ENCODE results near the gene DYNLT1.
"Not testable (repeated sequence)": the region's sequence is repeated elsewhere in the genome, so short reads cannot be mapped to it uniquely, and the experiment has no call there.

DYNLT1 gene

GRCh38 chr6:158609455-158610155, 34.9 kb downstream of the DYNLT1 start:
- Mint-ChIP-seq H3K27me3 (ENCODE audit: low read depth, poor library complexity) (no peaks in the 10 kb centered on the region), H3K9me3 (peaks cover 3% of the 10 kb centered on the region), H3K4me1 (peaks cover 12% of the 10 kb centered on the region), H3K4me3 (no peak overlapping the region), H3K36me3 (ENCODE audit: low read depth) (peaks cover 48% of the 10 kb centered on the region), H3K27ac (no peak overlapping the region)
- no peak for DNase-seq
- TF ChIP-seq, protein P1, sequence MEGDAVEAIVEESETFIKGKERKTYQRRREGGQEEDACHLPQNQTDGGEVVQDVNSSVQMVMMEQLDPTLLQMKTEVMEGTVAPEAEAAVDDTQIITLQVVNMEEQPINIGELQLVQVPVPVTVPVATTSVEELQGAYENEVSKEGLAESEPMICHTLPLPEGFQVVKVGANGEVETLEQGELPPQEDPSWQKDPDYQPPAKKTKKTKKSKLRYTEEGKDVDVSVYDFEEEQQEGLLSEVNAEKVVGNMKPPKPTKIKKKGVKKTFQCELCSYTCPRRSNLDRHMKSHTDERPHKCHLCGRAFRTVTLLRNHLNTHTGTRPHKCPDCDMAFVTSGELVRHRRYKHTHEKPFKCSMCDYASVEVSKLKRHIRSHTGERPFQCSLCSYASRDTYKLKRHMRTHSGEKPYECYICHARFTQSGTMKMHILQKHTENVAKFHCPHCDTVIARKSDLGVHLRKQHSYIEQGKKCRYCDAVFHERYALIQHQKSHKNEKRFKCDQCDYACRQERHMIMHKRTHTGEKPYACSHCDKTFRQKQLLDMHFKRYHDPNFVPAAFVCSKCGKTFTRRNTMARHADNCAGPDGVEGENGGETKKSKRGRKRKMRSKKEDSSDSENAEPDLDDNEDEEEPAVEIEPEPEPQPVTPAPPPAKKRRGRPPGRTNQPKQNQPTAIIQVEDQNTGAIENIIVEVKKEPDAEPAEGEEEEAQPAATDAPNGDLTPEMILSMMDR (IDR thresholded peaks at IDR 0.05) = no peak

DNA sequence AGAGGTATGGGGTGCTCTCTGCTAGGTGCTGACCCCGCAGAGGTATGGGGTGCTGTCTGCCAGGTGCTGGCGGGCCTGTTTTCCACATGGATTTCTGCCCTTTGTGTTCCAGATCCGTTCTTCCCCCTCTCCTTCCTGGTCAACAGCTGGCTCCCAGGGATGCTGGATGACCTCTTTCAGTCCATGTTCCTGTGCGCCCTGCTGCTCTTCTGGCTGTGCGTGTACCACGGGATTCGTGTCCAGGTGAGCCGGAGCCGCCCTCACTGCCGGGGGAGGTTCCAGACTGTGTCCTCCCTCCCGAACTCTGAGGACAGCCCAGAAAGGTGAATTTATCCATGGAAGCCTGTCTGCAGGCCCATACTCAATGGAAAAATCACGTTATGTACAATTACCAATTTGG, 36.3 kb downstream of the DYNLT1 start:
- Mint-ChIP-seq H3K27me3 (ENCODE audit: low read depth, poor library complexity) (no peaks in the 10 kb centered on the region), H3K4me1 (peaks cover 12% of the 10 kb centered on the region), H3K27ac (no peak overlapping the region), H3K36me3 (ENCODE audit: low read depth) (peaks cover 35% of the 10 kb centered on the region), H3K4me3 (no peak overlapping the region), H3K9me3 (no peaks in the 10 kb centered on the region)
- TF ChIP-seq, protein P1 (IDR thresholded peaks at IDR 0.05) = no peak
- no peak for DNase-seq

DNA sequence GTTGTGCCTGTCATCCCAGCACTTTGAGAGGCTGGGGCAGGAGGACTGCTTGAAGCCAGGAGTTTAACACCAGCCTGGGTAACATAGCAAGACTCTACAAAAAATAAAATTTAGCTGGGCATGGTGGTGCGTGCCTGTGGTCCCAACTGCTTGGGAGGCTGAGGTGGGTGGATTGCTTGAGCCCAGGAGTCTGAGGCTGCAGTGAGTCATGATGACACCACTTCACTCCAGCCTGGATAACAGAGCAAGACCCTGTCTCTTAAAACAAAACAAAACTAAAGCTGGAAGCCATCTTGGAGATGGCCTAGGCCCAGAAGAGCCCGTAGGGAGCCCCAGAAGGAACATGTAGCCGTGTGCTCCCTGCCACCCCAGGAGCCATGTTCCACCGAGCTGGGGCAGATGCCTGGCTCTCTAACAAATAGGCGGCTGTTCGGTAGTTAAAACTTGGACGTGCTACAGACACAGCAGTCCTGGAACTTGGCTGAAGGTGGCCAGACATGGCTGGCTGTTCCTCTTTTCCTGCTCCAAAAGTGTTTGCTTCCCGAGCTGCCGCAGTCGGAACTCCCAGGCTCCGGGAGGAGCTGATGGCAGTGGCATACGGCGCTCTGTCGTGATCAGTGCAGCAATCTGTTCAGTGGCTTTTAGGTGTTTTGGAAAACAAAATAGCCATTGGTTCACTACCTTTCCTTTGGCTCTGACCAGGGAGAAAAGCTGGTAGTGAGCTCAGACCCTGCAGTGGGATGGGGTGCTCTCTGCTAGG, 37.0 kb downstream of the DYNLT1 start:
- DNase-seq = no peak
- Mint-ChIP-seq H3K27me3 (ENCODE audit: low read depth, poor library complexity) (no peaks in the 10 kb centered on the region), H3K4me1 (peaks cover 12% of the 10 kb centered on the region), H3K9me3 (no peaks in the 10 kb centered on the region), H3K4me3 (no peak overlapping the region), H3K36me3 (ENCODE audit: low read depth) (peaks cover 35% of the 10 kb centered on the region), H3K27ac (no peak overlapping the region)
- TF ChIP-seq, protein P1 (IDR thresholded peaks at IDR 0.05) = no peak

DNA sequence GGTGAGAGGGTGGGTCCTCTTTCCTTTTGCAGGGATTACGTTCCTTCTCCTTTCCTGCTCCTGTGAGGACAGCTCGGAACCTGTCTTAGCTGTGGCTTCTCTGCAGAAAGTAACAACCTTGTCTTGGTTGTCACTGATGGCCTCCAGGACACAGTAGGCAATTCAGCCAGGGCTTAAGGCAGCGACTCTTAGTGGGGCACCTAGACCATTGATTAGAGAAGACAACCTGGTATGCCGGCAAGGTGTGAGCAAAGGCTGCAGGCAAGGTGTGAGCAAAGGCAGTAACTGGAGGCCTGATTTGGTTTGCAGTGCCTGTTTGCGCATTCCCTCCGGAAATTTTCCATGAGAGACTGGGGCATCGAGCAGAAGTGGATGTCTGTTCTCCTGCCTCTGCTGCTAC, 37.6 kb downstream of the DYNLT1 start:
- TF ChIP-seq, protein P1 (IDR thresholded peaks at IDR 0.05) = no peak
- Mint-ChIP-seq H3K27me3 (ENCODE audit: low read depth, poor library complexity) (no peaks in the 10 kb centered on the region), H3K36me3 (ENCODE audit: low read depth) (peaks cover 36% of the 10 kb centered on the region), H3K4me3 (no peak overlapping the region), H3K9me3 (no peaks in the 10 kb centered on the region), H3K27ac (no peak overlapping the region), H3K4me1 (peaks cover 8% of the 10 kb centered on the region)
- DNase-seq = no peak

- H3K4me1 Mint-ChIP-seq; H3K4me3 Mint-ChIP-seq; H3K9me3 Mint-ChIP-seq; H3K27me3 Mint-ChIP-seq (ENCODE audit: low read depth, poor library complexity); DNase-seq: not testable (repeated sequence)
- H3K36me3 Mint-ChIP-seq (ENCODE audit: low read depth) = peaks cover 37% of the 10 kb centered on the region
- H3K27ac Mint-ChIP-seq = peak overlapping the region; percentile 32
These were observed 38.5 kb downstream of the DYNLT1 start for GRCh38 chr6:158606011-158606410.

GRCh38 chr6:158605266-158605878, 39.2 kb downstream of the DYNLT1 start:
- Mint-ChIP-seq H3K27me3 (ENCODE audit: low read depth, poor library complexity) (no peaks in the 10 kb centered on the region), H3K9me3 (no peaks in the 10 kb centered on the region), H3K4me1 (no peaks in the 10 kb centered on the region), H3K36me3 (ENCODE audit: low read depth) (peaks cover 41% of the 10 kb centered on the region), H3K4me3 (no peak overlapping the region), H3K27ac (no peak overlapping the region)
- TF ChIP-seq, protein P1 (IDR thresholded peaks at IDR 0.05) = peak; percentile 68
- DNase-seq = peak; percentile 72

Measured in nephron progenitor cell (in vitro differentiated cells).